ENCODE measurements around the gene ELP4. TPM values are rescaled to one million over a fixed set of nuclear protein-coding genes. Genes with fewer than 3 reads are reported as not detected.

The ELP4 gene
- total RNA-seq, 2 donors from 2014 or later, result 21.5 to 23.0 TPM

GRCh38 chr11:31651822-31652221 is 142.3 kb downstream of the ELP4 start:
- H3K4me3 ChIP-seq, result no peak overlapping the region
- H3K9me3 ChIP-seq, result no peaks in the 10 kb centered on the region
- H3K27me3 ChIP-seq (replicated peaks; ENCODE audit: insufficient read depth), result no peaks in the 10 kb centered on the region
- no peak for TF ChIP-seq POLR2AphosphoS5 (IDR thresholded peaks at IDR 0.05)
- no peak for TF ChIP-seq POLR2A (IDR thresholded peaks at IDR 0.05)
- H3K27ac ChIP-seq, result no peak overlapping the region
- intact Hi-C loops (cut with DNase I), result no loop called here
- WGBS, result 94% methylated on average over 2 of the region's 2 CpGs
- no peak for DNase-seq (ENCODE audit: low spot score)
- no peaks in the 10 kb centered on the region for H3K4me1 ChIP-seq (replicated peaks)
- no peaks in the 10 kb centered on the region for H3K36me3 ChIP-seq

- no peaks in the 10 kb centered on the region for H3K4me1 ChIP-seq (replicated peaks)
- H3K36me3 ChIP-seq, result no peaks in the 10 kb centered on the region
- no peak for TF ChIP-seq POLR2A (IDR thresholded peaks at IDR 0.05)
- TF ChIP-seq CTCF (IDR thresholded peaks at IDR 0.05), result no peak
- no peak for TF ChIP-seq POLR2AphosphoS5 (IDR thresholded peaks at IDR 0.05)
- WGBS, result 93% methylated on average over 1 of the region's 1 CpG
- H3K27me3 ChIP-seq (replicated peaks; ENCODE audit: insufficient read depth), result no peaks in the 10 kb centered on the region
- DNase-seq (ENCODE audit: low spot score), result no peak
- H3K27ac ChIP-seq, result no peak overlapping the region
- H3K4me3 ChIP-seq, result no peak overlapping the region
- intact Hi-C loops (cut with DNase I), result no loop called here
- H3K9me3 ChIP-seq, result no peaks in the 10 kb centered on the region
Observed at GRCh38 chr11:31652528-31652927, 143.0 kb downstream of the ELP4 start.

- H3K27me3 ChIP-seq (replicated peaks; ENCODE audit: insufficient read depth), result no peaks in the 10 kb centered on the region
- no peak overlapping the region for H3K27ac ChIP-seq
- H3K4me1 ChIP-seq (replicated peaks), result no peaks in the 10 kb centered on the region
- 85% methylated on average over 3 of the region's 3 CpGs for WGBS
- intact Hi-C loops (cut with DNase I), result no loop called here
- no peak overlapping the region for H3K4me3 ChIP-seq
- no peaks in the 10 kb centered on the region for H3K9me3 ChIP-seq
- DNase-seq (ENCODE audit: low spot score), result no peak
- no peaks in the 10 kb centered on the region for H3K36me3 ChIP-seq
- TF ChIP-seq POLR2AphosphoS5 (IDR thresholded peaks at IDR 0.05), result no peak
- TF ChIP-seq POLR2A (IDR thresholded peaks at IDR 0.05), result no peak
- no peak for TF ChIP-seq CTCF (IDR thresholded peaks at IDR 0.05)
Observed at GRCh38 chr11:31655483-31655882, 145.9 kb downstream of the ELP4 start.

- Histone ChIP-seq H3K36me3 (no peaks in the 10 kb centered on the region), H3K9me3 (no peaks in the 10 kb centered on the region), H3K4me3 (no peak overlapping the region), H3K27me3 (replicated peaks; ENCODE audit: insufficient read depth) (no peaks in the 10 kb centered on the region), H3K27ac (no peak overlapping the region), H3K4me1 (replicated peaks) (no peaks in the 10 kb centered on the region)
- TF ChIP-seq CTCF (IDR thresholded peaks at IDR 0.05) (no peak), POLR2AphosphoS5 (IDR thresholded peaks at IDR 0.05) (no peak), POLR2A (IDR thresholded peaks at IDR 0.05) (no peak)
- 95% methylated on average over 1 of the region's 1 CpG for WGBS
- intact Hi-C loops (cut with DNase I), result no loop called here
- DNase-seq (ENCODE audit: low spot score), result no peak
Observed at GRCh38 chr11:31656051-31656450, 146.5 kb downstream of the ELP4 start.

- Histone ChIP-seq H3K36me3 (no peaks in the 10 kb centered on the region), H3K27ac (no peak overlapping the region), H3K4me3 (no peak overlapping the region), H3K9me3 (no peaks in the 10 kb centered on the region), H3K27me3 (replicated peaks; ENCODE audit: insufficient read depth) (no peaks in the 10 kb centered on the region), H3K4me1 (replicated peaks) (no peaks in the 10 kb centered on the region)
- WGBS, result 85% methylated on average over 1 of the region's 1 CpG
- TF ChIP-seq POLR2A (IDR thresholded peaks at IDR 0.05), result no peak
- TF ChIP-seq POLR2AphosphoS5 (IDR thresholded peaks at IDR 0.05), result no peak
- no peak for TF ChIP-seq CTCF (IDR thresholded peaks at IDR 0.05)
- no peak for DNase-seq (ENCODE audit: low spot score)
- intact Hi-C loops (cut with DNase I), result no loop called here
Observed at GRCh38 chr11:31657091-31657490, 147.5 kb downstream of the ELP4 start.
